ENCODE data around the gene TMCC3. TPM values are rescaled to one million over a fixed set of nuclear protein-coding genes. Genes with fewer than 3 reads are reported as not detected.

Gene TMCC3
- total RNA-seq, 1 donor from 2014 or later, result 24.2 TPM

GRCh38 chr12:94570161-94570560, 80.2 kb downstream of the TMCC3 start:
- ChIA-PET POLR2A (no interaction called here), CTCF (no interaction called here)
- H3K4me3 Mint-ChIP-seq, result no peak overlapping the region
- no peaks in the 10 kb centered on the region for H3K9me3 Mint-ChIP-seq
- no peak for TF ChIP-seq CTCF (IDR thresholded peaks at IDR 0.05)
- DNase-seq (no peak), ATAC-seq (ENCODE audit: low read depth) (no peak)
- peaks cover 56% of the 10 kb centered on the region for H3K36me3 Mint-ChIP-seq (ENCODE audit: low read depth)
- peaks cover 5% of the 10 kb centered on the region for H3K4me1 Mint-ChIP-seq
- intact Hi-C loops (cut with micrococcal nuclease), result no loop called here
- no peaks in the 10 kb centered on the region for H3K27me3 Mint-ChIP-seq
- H3K27ac Mint-ChIP-seq, result no peak overlapping the region

- H3K27me3 Mint-ChIP-seq, result no peaks in the 10 kb centered on the region
- H3K4me1 Mint-ChIP-seq, result peaks cover 6% of the 10 kb centered on the region
- TF ChIP-seq CTCF (IDR thresholded peaks at IDR 0.05), result no peak
- intact Hi-C loops (cut with micrococcal nuclease), result no loop called here
- CTCF ChIA-PET, result no interaction called here
- no peak overlapping the region for H3K27ac Mint-ChIP-seq
- peaks cover 38% of the 10 kb centered on the region for H3K36me3 Mint-ChIP-seq (ENCODE audit: low read depth)
- POLR2A ChIA-PET, result no interaction called here
- no peak for DNase-seq
- no peak overlapping the region for H3K4me3 Mint-ChIP-seq
- no peak for ATAC-seq (ENCODE audit: low read depth)
- H3K9me3 Mint-ChIP-seq, result no peaks in the 10 kb centered on the region
Observed at GRCh38 chr12:94567761-94568160, 82.6 kb downstream of the TMCC3 start.

- H3K27me3 Mint-ChIP-seq, result no peaks in the 10 kb centered on the region
- ATAC-seq (ENCODE audit: low read depth), result no peak
Observed at GRCh38 chr12:94566345-94566744, 84.0 kb downstream of the TMCC3 start.

GRCh38 chr12:94565683-94566082, 84.7 kb downstream of the TMCC3 start:
- H3K27me3 Mint-ChIP-seq, result no peaks in the 10 kb centered on the region
- peaks cover 23% of the 10 kb centered on the region for H3K4me1 Mint-ChIP-seq
- POLR2A ChIA-PET, result no interaction called here
- no peak for TF ChIP-seq CTCF (IDR thresholded peaks at IDR 0.05)
- H3K36me3 Mint-ChIP-seq (ENCODE audit: low read depth), result peaks cover 20% of the 10 kb centered on the region
- intact Hi-C loops (cut with micrococcal nuclease), result no loop called here
- DNase-seq (no peak), ATAC-seq (ENCODE audit: low read depth) (no peak)
- H3K9me3 Mint-ChIP-seq, result no peaks in the 10 kb centered on the region
- CTCF ChIA-PET, result no interaction called here
- H3K4me3 Mint-ChIP-seq, result no peak overlapping the region
- H3K27ac Mint-ChIP-seq, result no peak overlapping the region

More at GRCh38 chr12:94566345-94566744, 84.0 kb downstream of the TMCC3 start:
- DNase-seq, result no peak
- ChIA-PET POLR2A (no interaction called here), CTCF (no interaction called here)
- H3K4me1 Mint-ChIP-seq, result peaks cover 16% of the 10 kb centered on the region
- H3K4me3 Mint-ChIP-seq, result no peak overlapping the region
- H3K27ac Mint-ChIP-seq, result no peak overlapping the region
- intact Hi-C loops (cut with micrococcal nuclease), result no loop called here
- no peak for TF ChIP-seq CTCF (IDR thresholded peaks at IDR 0.05)
- peaks cover 27% of the 10 kb centered on the region for H3K36me3 Mint-ChIP-seq (ENCODE audit: low read depth)
- no peaks in the 10 kb centered on the region for H3K9me3 Mint-ChIP-seq

- Mint-ChIP-seq H3K36me3 (ENCODE audit: low read depth) (peaks cover 2% of the 10 kb centered on the region), H3K27ac (no peak overlapping the region), H3K9me3 (no peaks in the 10 kb centered on the region), H3K4me3 (no peak overlapping the region), H3K4me1 (peaks cover 32% of the 10 kb centered on the region), H3K27me3 (peaks cover 8% of the 10 kb centered on the region)
- ATAC-seq (ENCODE audit: low read depth) (no peak), DNase-seq (no peak)
- TF ChIP-seq CTCF (IDR thresholded peaks at IDR 0.05), result no peak
- CTCF ChIA-PET, result no interaction called here
- intact Hi-C loops (cut with micrococcal nuclease), result loop anchor here (5.0 kb wide), 1 partner anchor 204 kb away; no protein-coding TSS in a partner anchor
- POLR2A ChIA-PET, result interaction anchor here (0.6 kb wide), 1 partner anchor 1906 kb away, joined by 3 read pairs; no protein-coding TSS in a partner anchor
Observed at GRCh38 chr12:94563286-94563685, 87.1 kb downstream of the TMCC3 start.
